Prostate gland (tissue), 2 donors: ENCODE results near the gene NCAM2.

ENCODE experiments used
- POLR2AphosphoS5 ChIP-seq: sonication (generic); formaldehyde crosslinking; IDR thresholded peaks from one replicate; pipeline ENCODE4 v1.6.1; 2017; ENCODE audit warnings: antibody characterized with exemption
- TF ChIP-seq, protein P1 (sequence below), 4 experiments: fragments of 200-600 bp in 2 of 4; fragments of 450-650 bp in 2 of 4; sonication (generic) in 2 of 4; IDR thresholded peaks; 1 replicate in 3 of 4; 2 replicates in 1 of 4; pipeline ENCODE4 v1.5.1; 2016 to 2019; ENCODE audit warnings: antibody characterized with exemption in 4 of 4, mild to moderate bottlenecking in 2 of 4, moderate library complexity in 2 of 4

DNA sequence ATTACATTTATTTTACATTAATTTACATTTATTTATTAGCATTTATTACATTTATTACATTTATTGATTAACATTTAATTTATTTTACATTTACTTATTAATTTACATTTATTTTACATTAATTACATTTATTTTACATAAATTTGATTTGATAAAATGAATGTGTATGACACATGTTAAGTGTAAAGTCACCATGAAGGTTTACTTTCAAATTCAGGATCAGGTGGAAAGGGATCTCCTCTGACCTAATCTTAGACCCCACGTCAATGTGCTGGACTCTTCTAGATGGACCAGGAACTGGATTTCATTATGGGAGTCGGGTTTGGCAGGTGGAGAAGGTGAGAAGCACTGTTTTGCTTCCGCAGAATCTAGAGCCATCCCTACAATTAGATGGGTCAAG is 76.1 kb downstream of the NCAM2 start:
- TF ChIP-seq, protein P1, sequence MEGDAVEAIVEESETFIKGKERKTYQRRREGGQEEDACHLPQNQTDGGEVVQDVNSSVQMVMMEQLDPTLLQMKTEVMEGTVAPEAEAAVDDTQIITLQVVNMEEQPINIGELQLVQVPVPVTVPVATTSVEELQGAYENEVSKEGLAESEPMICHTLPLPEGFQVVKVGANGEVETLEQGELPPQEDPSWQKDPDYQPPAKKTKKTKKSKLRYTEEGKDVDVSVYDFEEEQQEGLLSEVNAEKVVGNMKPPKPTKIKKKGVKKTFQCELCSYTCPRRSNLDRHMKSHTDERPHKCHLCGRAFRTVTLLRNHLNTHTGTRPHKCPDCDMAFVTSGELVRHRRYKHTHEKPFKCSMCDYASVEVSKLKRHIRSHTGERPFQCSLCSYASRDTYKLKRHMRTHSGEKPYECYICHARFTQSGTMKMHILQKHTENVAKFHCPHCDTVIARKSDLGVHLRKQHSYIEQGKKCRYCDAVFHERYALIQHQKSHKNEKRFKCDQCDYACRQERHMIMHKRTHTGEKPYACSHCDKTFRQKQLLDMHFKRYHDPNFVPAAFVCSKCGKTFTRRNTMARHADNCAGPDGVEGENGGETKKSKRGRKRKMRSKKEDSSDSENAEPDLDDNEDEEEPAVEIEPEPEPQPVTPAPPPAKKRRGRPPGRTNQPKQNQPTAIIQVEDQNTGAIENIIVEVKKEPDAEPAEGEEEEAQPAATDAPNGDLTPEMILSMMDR (IDR thresholded peaks at IDR 0.05), result no peak
- no peak for TF ChIP-seq POLR2AphosphoS5
